Activated naive CD8-positive, alpha-beta T cell treated with anti-CD3 and anti-CD28 coated beads, Interleukin-2, amount 10 ng/mL, durations not matched to agents 7 days and 5 days (primary cell): ENCODE measurements around the gene AIG1. TPM values are rescaled to one million over a fixed set of nuclear protein-coding genes. Genes with fewer than 3 reads are reported as not detected.

ENCODE experiments used
- ATAC-seq: fragments of 150-1000 bp; cut with Tn5 transposase; one replicate; pipeline ENCODE4 v1.10.0; 2021; ENCODE audit warnings: low read depth, moderate library complexity
- POLR2A ChIA-PET: fragments of 350-600 bp; sonication (Branson Sonifier 250); formaldehyde crosslinking; loops from one replicate; lab custom pipeline; 2021; ENCODE audit warnings: antibody characterized with exemption; lab: Charles Lee
- DNase-seq: peaks from one replicate; pipeline ENCODE4 v3.0.0; 2021
- H3K27ac Mint-ChIP-seq: one replicate; pipeline ENCODE4 v1.8.0; 2022; ENCODE audit warnings: mild to moderate bottlenecking, mixed read lengths
- H3K27me3 Mint-ChIP-seq: one replicate; pipeline ENCODE4 v1.8.0; 2022; ENCODE audit warnings: mild to moderate bottlenecking, moderate library complexity, mixed read lengths
- H3K36me3 Mint-ChIP-seq: one replicate; pipeline ENCODE4 v1.8.0; 2021; ENCODE audit warnings: mild to moderate bottlenecking, mixed read lengths
- H3K4me1 Mint-ChIP-seq: one replicate; pipeline ENCODE4 v1.8.0; 2021; ENCODE audit warnings: mixed read lengths
- H3K4me3 Mint-ChIP-seq: one replicate; pipeline ENCODE4 v1.8.0; 2022; ENCODE audit warnings: mild to moderate bottlenecking, moderate library complexity, mixed read lengths
- H3K9me3 Mint-ChIP-seq: one replicate; pipeline ENCODE4 v1.8.0; 2021; ENCODE audit warnings: mixed read lengths
- total RNA-seq, 2 experiments: library from RNA; stranded (reverse); gene quantifications; one replicate each; pipeline ENCODE4 v1.2.3, GENCODE V29; 2021

Gene AIG1
- total RNA-seq, 2 experiments from 2014 or later, result 14.2 to 14.6 TPM

- H3K4me1 Mint-ChIP-seq, result no peaks in the 10 kb centered on the region
- no peak overlapping the region for H3K4me3 Mint-ChIP-seq
- H3K36me3 Mint-ChIP-seq, result peaks cover 3% of the 10 kb centered on the region
- POLR2A ChIA-PET, result no interaction called here
- DNase-seq, result no peak
- H3K27ac Mint-ChIP-seq, result no peak overlapping the region
- peaks cover 12% of the 10 kb centered on the region for H3K27me3 Mint-ChIP-seq
- H3K9me3 Mint-ChIP-seq, result peaks cover 5% of the 10 kb centered on the region
- no peak for ATAC-seq
Measured at GRCh38 chr6:143376375-143376774, 315.7 kb downstream of the AIG1 start.

GRCh38 chr6:143376861-143377260 lies 316.2 kb downstream of the AIG1 start:
- H3K27ac Mint-ChIP-seq, result no peak overlapping the region
- H3K4me3 Mint-ChIP-seq, result no peak overlapping the region
- DNase-seq, result no peak
- H3K27me3 Mint-ChIP-seq, result peaks cover 14% of the 10 kb centered on the region
- POLR2A ChIA-PET, result no interaction called here
- H3K36me3 Mint-ChIP-seq, result peaks cover 3% of the 10 kb centered on the region
- H3K4me1 Mint-ChIP-seq, result no peaks in the 10 kb centered on the region
- no peak for ATAC-seq
- H3K9me3 Mint-ChIP-seq, result peaks cover 5% of the 10 kb centered on the region

- Mint-ChIP-seq H3K4me1 (no peaks in the 10 kb centered on the region), H3K27me3 (peaks cover 13% of the 10 kb centered on the region), H3K4me3 (no peak overlapping the region), H3K9me3 (no peaks in the 10 kb centered on the region), H3K27ac (no peak overlapping the region), H3K36me3 (peaks cover 1% of the 10 kb centered on the region)
- no peak for DNase-seq
- ATAC-seq, result no peak
- POLR2A ChIA-PET, result no interaction called here
Measured at GRCh38 chr6:143385636-143386035, 324.9 kb downstream of the AIG1 start.

- peaks cover 1% of the 10 kb centered on the region for H3K36me3 Mint-ChIP-seq
- no peak overlapping the region for H3K27ac Mint-ChIP-seq
- H3K9me3 Mint-ChIP-seq, result no peaks in the 10 kb centered on the region
- no peak for DNase-seq
- POLR2A ChIA-PET, result no interaction called here
- H3K4me3 Mint-ChIP-seq, result no peak overlapping the region
- ATAC-seq, result no peak
- peaks cover 3% of the 10 kb centered on the region for H3K27me3 Mint-ChIP-seq
- no peaks in the 10 kb centered on the region for H3K4me1 Mint-ChIP-seq
Measured at GRCh38 chr6:143390278-143390677, 329.6 kb downstream of the AIG1 start.

Other genes starting within 250 kb of the AIG1 start
- gene HIVEP2, start 115.7 kb upstream of the AIG1 start, total RNA-seq, result 10 to 100 TPM; 45.8 to 49.7 TPM